Breast epithelium (tissue), 3 donors: ENCODE measurements around the gene IL1RAPL2.

Experiments
- POLR2A ChIP-seq: fragments of 450-650 bp; IDR thresholded peaks from one replicate; pipeline ENCODE4 v1.6.1; 2016; ENCODE audit warnings: antibody characterized with exemption, mild to moderate bottlenecking, moderate library complexity
- POLR2AphosphoS5 ChIP-seq, 3 donors: sonication (generic); formaldehyde crosslinking; IDR thresholded peaks; one replicate each; pipeline ENCODE4 v1.6.1; 2017; ENCODE audit warnings: antibody characterized with exemption in 3 of 3
- TF ChIP-seq, protein P1 (sequence below), 3 donors: fragments of 450-650 bp; IDR thresholded peaks; one replicate each; pipeline ENCODE4 v1.5.1; 2016 to 2017; ENCODE audit warnings: antibody characterized with exemption in 3 of 3, mild to moderate bottlenecking in 3 of 3, moderate library complexity in 3 of 3

DNA sequence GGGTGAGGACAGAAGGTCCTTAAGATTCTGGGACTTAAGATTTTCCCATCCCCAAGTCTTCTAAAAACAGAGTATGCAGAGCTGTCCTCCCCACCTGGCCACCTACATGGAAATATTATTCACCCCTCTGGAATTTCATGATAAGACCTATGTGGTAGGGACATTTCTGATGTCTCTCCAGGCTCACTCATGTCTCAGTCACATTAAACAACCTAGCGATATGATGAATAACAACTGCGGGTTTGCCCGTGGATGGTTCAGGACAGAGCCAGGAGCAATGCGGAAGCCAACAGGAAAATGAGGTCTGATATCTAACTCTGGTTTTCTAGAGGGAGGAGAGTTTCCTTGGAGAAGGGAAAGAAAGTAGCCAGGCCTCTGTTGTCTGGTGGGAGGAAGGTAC, 607.1 kb downstream of the IL1RAPL2 start:
- TF ChIP-seq POLR2A = no peak
- TF ChIP-seq, protein P1, sequence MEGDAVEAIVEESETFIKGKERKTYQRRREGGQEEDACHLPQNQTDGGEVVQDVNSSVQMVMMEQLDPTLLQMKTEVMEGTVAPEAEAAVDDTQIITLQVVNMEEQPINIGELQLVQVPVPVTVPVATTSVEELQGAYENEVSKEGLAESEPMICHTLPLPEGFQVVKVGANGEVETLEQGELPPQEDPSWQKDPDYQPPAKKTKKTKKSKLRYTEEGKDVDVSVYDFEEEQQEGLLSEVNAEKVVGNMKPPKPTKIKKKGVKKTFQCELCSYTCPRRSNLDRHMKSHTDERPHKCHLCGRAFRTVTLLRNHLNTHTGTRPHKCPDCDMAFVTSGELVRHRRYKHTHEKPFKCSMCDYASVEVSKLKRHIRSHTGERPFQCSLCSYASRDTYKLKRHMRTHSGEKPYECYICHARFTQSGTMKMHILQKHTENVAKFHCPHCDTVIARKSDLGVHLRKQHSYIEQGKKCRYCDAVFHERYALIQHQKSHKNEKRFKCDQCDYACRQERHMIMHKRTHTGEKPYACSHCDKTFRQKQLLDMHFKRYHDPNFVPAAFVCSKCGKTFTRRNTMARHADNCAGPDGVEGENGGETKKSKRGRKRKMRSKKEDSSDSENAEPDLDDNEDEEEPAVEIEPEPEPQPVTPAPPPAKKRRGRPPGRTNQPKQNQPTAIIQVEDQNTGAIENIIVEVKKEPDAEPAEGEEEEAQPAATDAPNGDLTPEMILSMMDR (IDR thresholded peaks at IDR 0.05) = no peak
- no peak for TF ChIP-seq POLR2AphosphoS5 (IDR thresholded peaks at IDR 0.05)
